Endothelial cell (in vitro differentiated cells): ENCODE data around the gene FOXC1. TPM values are rescaled to one million over a fixed set of nuclear protein-coding genes. Genes with fewer than 3 reads are reported as not detected.

ENCODE experiments used
- DNase-seq: peaks from one replicate; pipeline ENCODE4 v3.0.0; 2021; ENCODE audit warnings: low spot score
- H3K27ac Mint-ChIP-seq: one replicate; pipeline ENCODE4 v1.8.0; 2021; ENCODE audit warnings: mixed read lengths, inconsistent platforms; ENCODE audit not compliant: unreplicated experiment
- H3K27me3 Mint-ChIP-seq: one replicate; pipeline ENCODE4 v1.8.0; 2021; ENCODE audit warnings: mild to moderate bottlenecking, moderate library complexity, mixed read lengths, inconsistent platforms; ENCODE audit not compliant: unreplicated experiment
- H3K36me3 Mint-ChIP-seq: one replicate; pipeline ENCODE4 v1.8.0; 2021; ENCODE audit warnings: mild to moderate bottlenecking, low read depth, mixed read lengths, inconsistent platforms; ENCODE audit not compliant: unreplicated experiment
- H3K4me1 Mint-ChIP-seq: one replicate; pipeline ENCODE4 v1.8.0; 2021; ENCODE audit warnings: mild to moderate bottlenecking, mixed read lengths, inconsistent platforms; ENCODE audit not compliant: unreplicated experiment
- H3K4me3 Mint-ChIP-seq: one replicate; pipeline ENCODE4 v1.8.0; 2021; ENCODE audit warnings: mild to moderate bottlenecking, mixed read lengths, inconsistent platforms; ENCODE audit not compliant: unreplicated experiment
- H3K9me3 Mint-ChIP-seq: one replicate; pipeline ENCODE4 v1.8.0; 2021; ENCODE audit warnings: mixed read lengths, inconsistent platforms; ENCODE audit not compliant: unreplicated experiment
- CTCF ChIP-seq: fragments of 200-600 bp; sonication (generic); IDR thresholded peaks from one replicate; pipeline ENCODE4 v1.5.0; 2021; ENCODE audit warnings: antibody characterized with exemption; ENCODE audit not compliant: unreplicated experiment
- total RNA-seq: library from RNA; stranded (reverse); fragmentation: NEBNext Ultra II Directional; extraction: Animal tissue kit (Norgen Biotek cat#: 25700); gene quantifications from one replicate; pipeline ENCODE4 v1.2.1, GENCODE V29; 2021; ENCODE audit not compliant: unreplicated experiment

FOXC1 gene
- total RNA-seq, 1 donor from 2014 or later = 112 TPM

GRCh38 chr6:1630771-1631217 lies 21.1 kb downstream of the FOXC1 start:
- Mint-ChIP-seq H3K4me3 (no peak overlapping the region), H3K27ac (no peak overlapping the region), H3K27me3 (peaks cover 8% of the 10 kb centered on the region), H3K9me3 (no peaks in the 10 kb centered on the region), H3K4me1 (peaks cover 77% of the 10 kb centered on the region), H3K36me3 (no peaks in the 10 kb centered on the region)
- no peak for DNase-seq
- TF ChIP-seq CTCF = no peak

- H3K27ac Mint-ChIP-seq = peak overlapping the region; percentile 10
Observed at GRCh38 chr6:1631251-1631650, 21.5 kb downstream of the FOXC1 start.

GRCh38 chr6:1633366-1634021 lies 23.8 kb downstream of the FOXC1 start:
- peaks cover 6% of the 10 kb centered on the region for H3K27me3 Mint-ChIP-seq
- H3K36me3 Mint-ChIP-seq = no peaks in the 10 kb centered on the region
- H3K4me3 Mint-ChIP-seq = no peak overlapping the region
- no peak overlapping the region for H3K27ac Mint-ChIP-seq
- H3K4me1 Mint-ChIP-seq = peaks cover 60% of the 10 kb centered on the region
- no peak for TF ChIP-seq CTCF
- no peaks in the 10 kb centered on the region for H3K9me3 Mint-ChIP-seq
- DNase-seq = no peak

More at GRCh38 chr6:1631251-1631650, 21.5 kb downstream of the FOXC1 start:
- H3K4me3 Mint-ChIP-seq = no peak overlapping the region
- peaks cover 8% of the 10 kb centered on the region for H3K27me3 Mint-ChIP-seq
- TF ChIP-seq CTCF = no peak
- peaks cover 77% of the 10 kb centered on the region for H3K4me1 Mint-ChIP-seq
- no peaks in the 10 kb centered on the region for H3K36me3 Mint-ChIP-seq
- no peaks in the 10 kb centered on the region for H3K9me3 Mint-ChIP-seq
- no peak for DNase-seq

- H3K36me3 Mint-ChIP-seq = no peaks in the 10 kb centered on the region
- TF ChIP-seq CTCF = no peak
- H3K4me3 Mint-ChIP-seq = no peak overlapping the region
- no peak for DNase-seq
- peaks cover 54% of the 10 kb centered on the region for H3K4me1 Mint-ChIP-seq
- no peak overlapping the region for H3K27ac Mint-ChIP-seq
- no peaks in the 10 kb centered on the region for H3K9me3 Mint-ChIP-seq
- H3K27me3 Mint-ChIP-seq = peaks cover 6% of the 10 kb centered on the region
Observed at GRCh38 chr6:1634081-1634480, 24.4 kb downstream of the FOXC1 start.

GRCh38 chr6:1635305-1636010 lies 25.7 kb downstream of the FOXC1 start:
- H3K4me3 Mint-ChIP-seq = no peak overlapping the region
- no peaks in the 10 kb centered on the region for H3K9me3 Mint-ChIP-seq
- TF ChIP-seq CTCF = no peak
- no peaks in the 10 kb centered on the region for H3K36me3 Mint-ChIP-seq
- DNase-seq = no peak
- H3K4me1 Mint-ChIP-seq = peaks cover 49% of the 10 kb centered on the region
- no peak overlapping the region for H3K27ac Mint-ChIP-seq
- peaks cover 9% of the 10 kb centered on the region for H3K27me3 Mint-ChIP-seq
